Umbilical cord (tissue), 2 donors: ENCODE results near the gene HIGD1C. TPM values are rescaled to one million over a fixed set of nuclear protein-coding genes. Genes with fewer than 3 reads are reported as not detected.

Experiments used
- DNase-seq: peaks from one replicate; pipeline ENCODE4 v3.0.0-alpha.2; 2015; ENCODE audit warnings: low spot score
- total RNA-seq: library from RNA; depleted of rRNA; stranded (reverse); fragments of >200 nt; gene quantifications from one replicate; pipeline ENCODE4 v1.2.3, GENCODE V29; 2014; ENCODE audit warnings: low replicate concordance; ENCODE audit not compliant: insufficient read depth

Gene HIGD1C
- total RNA-seq, 1 donor from 2014 or later, result not detected

- DNase-seq, result no peak
Measured at GRCh38 chr12:51018956-51019355, 66.6 kb downstream of the HIGD1C start.

- DNase-seq, result no peak
Measured at GRCh38 chr12:51019927-51020326, 67.6 kb downstream of the HIGD1C start.

Other genes starting within 250 kb of the HIGD1C start
- gene ATF1, start 188.4 kb upstream of the HIGD1C start, total RNA-seq, result 37.1 TPM
- 1.9 TPM for gene TMPRSS12, start 109.6 kb upstream of the HIGD1C start, total RNA-seq
- gene SLC11A2, start 73.8 kb downstream of the HIGD1C start, total RNA-seq, result 76.6 TPM
- gene LETMD1, start 95.8 kb downstream of the HIGD1C start, total RNA-seq, result 27.9 TPM
- 19.7 TPM for gene CSRNP2, start 131.1 kb downstream of the HIGD1C start, total RNA-seq
- 10.6 TPM for gene TFCP2, start 220.6 kb downstream of the HIGD1C start, total RNA-seq